Body of pancreas (tissue), 4 donors: ENCODE measurements around the gene EBF4. TPM values are rescaled to one million over a fixed set of nuclear protein-coding genes. Genes with fewer than 3 reads are reported as not detected.
A peak's percentile ranks its signal among the peaks of the same experiment; 100 is the strongest.
"Not testable (repeated sequence)": the region's sequence is repeated elsewhere in the genome, so short reads cannot be mapped to it uniquely, and the experiment has no call there.

ENCODE experiments used
- ATAC-seq: fragments of 150-250 bp; one replicate; pipeline ENCODE4 v1.9.1; 2016
- DNase-seq, 4 donors: peaks; one replicate each; pipeline ENCODE4 v3.0.0-alpha.2; 2019
- H3K27ac ChIP-seq, 4 donors: fragments of 200-600 bp; sonication (generic); 1 replicate in 3 of 4; 2 replicates in 1 of 4; pipeline versions ENCODE4 v1.5.1 to v1.6.1; 2016 to 2019; ENCODE audit warnings: mild to moderate bottlenecking in 1 of 4, mixed read lengths in 1 of 4, moderate library complexity in 1 of 4
- H3K27me3 ChIP-seq, 2 donors: fragments of 200-600 bp; sonication (generic); one replicate each; pipeline ENCODE4 v1.6.0; 2016; ENCODE audit warnings: mild to moderate bottlenecking in 1 of 2
- H3K36me3 ChIP-seq, 2 donors: fragments of 200-600 bp; sonication (generic); replicated peaks in 1 of 2; 2 replicates each; pipeline ENCODE4 v1.5.1; 2016; ENCODE audit warnings: low read depth in 2 of 2; ENCODE audit not compliant: insufficient read depth in 1 of 2
- H3K4me1 ChIP-seq: fragments of 200-600 bp; sonication (generic); one replicate; pipeline ENCODE4 v1.6.0; 2016
- H3K4me3 ChIP-seq, 2 donors: fragments of 200-600 bp; sonication (generic); 1 replicate in 1 of 2; 2 replicates in 1 of 2; pipeline ENCODE4 v1.5.1; 2016 to 2019
- H3K9me3 ChIP-seq, 3 donors: fragments of 200-600 bp; sonication (generic); 1 replicate in 2 of 3; 2 replicates in 1 of 3; pipeline ENCODE4 v1.5.1; 2016
- POLR2A ChIP-seq, 3 donors: fragments of 450-650 bp; IDR thresholded peaks; one replicate each; pipeline ENCODE4 v1.6.1; 2016; ENCODE audit warnings: antibody characterized with exemption in 3 of 3, mild to moderate bottlenecking in 2 of 3
- WGBS, 2 donors: methylation state at CpG; one replicate each; pipeline ENCODE4 v1.1.5; 2017; 5-methylcytosine and 5-hydroxymethylcytosine counted together
- intact Hi-C: fragments of 100-400 bp; cut with DNase I; formaldehyde crosslinking; loops from one replicate; pipeline ENCODE4 v1.15.1; 2023
- total RNA-seq, 2 donors: library from RNA; depleted of rRNA; stranded (reverse); fragments of >200 nt; gene quantifications; one replicate each; pipeline ENCODE4 v1.1.0, GENCODE V29; 2016
- TF ChIP-seq, protein P1 (sequence below), 7 experiments: fragments of 450-650 bp in 4 of 7; fragments of 200-600 bp in 3 of 7; sonication (generic) in 3 of 7; IDR thresholded peaks; one replicate each; pipeline ENCODE4 v1.5.1; 2016 to 2019; ENCODE audit warnings: antibody characterized with exemption in 7 of 7

EBF4 gene
- total RNA-seq, 2 donors from 2014 or later, result 9.6 to 13.0 TPM

DNA sequence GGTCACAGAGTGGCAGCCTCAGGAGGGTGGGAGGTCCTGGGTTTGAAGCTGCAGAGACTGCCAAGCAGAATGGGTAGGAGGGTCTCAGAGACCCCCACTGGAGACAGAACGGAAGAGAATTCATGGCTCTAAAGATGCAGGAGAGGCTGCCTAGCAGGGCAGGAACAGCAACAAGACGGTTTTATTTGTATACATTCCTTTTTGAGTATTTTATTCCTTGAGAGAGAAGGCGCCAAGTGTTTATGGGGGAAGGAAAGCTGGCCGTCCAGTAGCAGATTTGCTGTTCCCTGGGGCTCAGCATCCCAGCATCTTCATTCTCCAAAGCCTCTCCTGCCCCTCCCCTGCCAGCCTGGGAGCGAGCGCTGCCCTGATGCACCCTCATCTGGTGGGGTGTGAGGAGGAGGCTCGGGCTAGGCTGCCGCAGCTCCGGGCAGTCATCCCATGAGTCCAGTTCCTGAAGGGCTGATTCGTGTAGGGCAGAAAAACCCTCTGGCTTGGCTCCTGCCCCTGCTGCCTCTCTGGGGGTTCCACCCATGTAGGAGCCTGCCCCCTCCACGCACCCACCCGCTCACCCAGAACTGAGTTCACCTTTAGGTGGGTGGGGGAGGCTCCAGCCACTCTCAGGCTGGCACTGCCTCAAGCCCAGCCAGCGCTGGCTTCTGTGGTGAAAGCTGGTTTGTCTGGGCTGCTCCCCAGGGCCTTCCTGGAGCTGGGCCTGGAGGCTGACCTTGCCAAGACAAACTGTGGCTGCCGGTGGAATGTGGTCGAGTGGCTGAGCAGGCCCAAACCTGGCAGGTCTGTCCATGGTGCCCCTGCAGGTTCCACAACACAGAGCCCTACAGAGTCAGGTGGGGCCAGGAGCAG is 75.4 kb downstream of the EBF4 start:
- peak overlapping the region; percentile 7 to 80 (median 73) for H3K27ac ChIP-seq
- intact Hi-C loops, result no loop called here
- no peaks in the 10 kb centered on the region for H3K9me3 ChIP-seq
- WGBS, 2 donors, result 24 to 44% methylated on average over 6 to 15 of the region's 15 CpGs
- TF ChIP-seq, protein P1, sequence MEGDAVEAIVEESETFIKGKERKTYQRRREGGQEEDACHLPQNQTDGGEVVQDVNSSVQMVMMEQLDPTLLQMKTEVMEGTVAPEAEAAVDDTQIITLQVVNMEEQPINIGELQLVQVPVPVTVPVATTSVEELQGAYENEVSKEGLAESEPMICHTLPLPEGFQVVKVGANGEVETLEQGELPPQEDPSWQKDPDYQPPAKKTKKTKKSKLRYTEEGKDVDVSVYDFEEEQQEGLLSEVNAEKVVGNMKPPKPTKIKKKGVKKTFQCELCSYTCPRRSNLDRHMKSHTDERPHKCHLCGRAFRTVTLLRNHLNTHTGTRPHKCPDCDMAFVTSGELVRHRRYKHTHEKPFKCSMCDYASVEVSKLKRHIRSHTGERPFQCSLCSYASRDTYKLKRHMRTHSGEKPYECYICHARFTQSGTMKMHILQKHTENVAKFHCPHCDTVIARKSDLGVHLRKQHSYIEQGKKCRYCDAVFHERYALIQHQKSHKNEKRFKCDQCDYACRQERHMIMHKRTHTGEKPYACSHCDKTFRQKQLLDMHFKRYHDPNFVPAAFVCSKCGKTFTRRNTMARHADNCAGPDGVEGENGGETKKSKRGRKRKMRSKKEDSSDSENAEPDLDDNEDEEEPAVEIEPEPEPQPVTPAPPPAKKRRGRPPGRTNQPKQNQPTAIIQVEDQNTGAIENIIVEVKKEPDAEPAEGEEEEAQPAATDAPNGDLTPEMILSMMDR (IDR thresholded peaks at IDR 0.05), result peak in 2 of 7 experiments; percentile 8 to 29
- TF ChIP-seq POLR2A (IDR thresholded peaks at IDR 0.05), result peak in 2 of 3 donors; percentile 31 to 36
- ATAC-seq, result peak; percentile 97
- peak; percentile 89 to 95 (median 93) for DNase-seq
- H3K4me1 ChIP-seq, result peaks cover 21% of the 10 kb centered on the region
- H3K4me3 ChIP-seq, result no peak overlapping the region
- no peaks in the 10 kb centered on the region for H3K36me3 ChIP-seq
- no peaks in the 10 kb centered on the region for H3K27me3 ChIP-seq

DNA sequence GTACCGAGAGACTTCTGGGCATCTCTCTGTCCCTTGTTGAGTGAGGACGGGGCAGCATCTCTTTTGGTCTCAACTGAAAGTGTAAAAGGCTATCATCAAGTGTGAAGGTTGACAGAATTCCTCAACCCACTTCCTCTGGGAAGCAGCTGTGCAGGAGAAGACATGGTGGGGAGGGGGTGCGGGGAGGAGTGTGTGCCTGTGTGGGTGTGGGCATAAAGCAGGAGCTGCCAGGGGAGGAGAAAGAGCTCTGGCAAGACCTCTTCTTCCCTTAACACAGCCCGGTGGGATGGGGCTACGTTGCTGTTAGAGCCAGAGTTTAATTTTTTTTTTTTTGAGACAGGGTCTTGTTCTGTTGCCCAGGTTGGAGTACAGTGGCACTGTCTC is 76.0 kb downstream of the EBF4 start:
- H3K27me3 ChIP-seq, result no peaks in the 10 kb centered on the region
- H3K36me3 ChIP-seq, result no peaks in the 10 kb centered on the region
- ATAC-seq, result no peak

GRCh38 chr20:2770091-2770490 is 77.5 kb downstream of the EBF4 start:
- H3K27me3 ChIP-seq, H3K9me3 ChIP-seq, H3K36me3 ChIP-seq, intact Hi-C loops, DNase-seq, ATAC-seq, H3K4me3 ChIP-seq, H3K27ac ChIP-seq: not testable (repeated sequence)
- WGBS, 2 donors, result 93 to 97% methylated on average over 12 of the region's 12 CpGs
- peaks cover 21% of the 10 kb centered on the region for H3K4me1 ChIP-seq

More for the DNA sequence above, 76.0 kb downstream of the EBF4 start:
- no peak overlapping the region for H3K4me3 ChIP-seq
- no peaks in the 10 kb centered on the region for H3K9me3 ChIP-seq
- H3K27ac ChIP-seq, result peak overlapping the region in 3 of 4 donors; percentile 71 to 80 (median 75)
- H3K4me1 ChIP-seq, result peaks cover 21% of the 10 kb centered on the region
- no peak for DNase-seq
- intact Hi-C loops, result no loop called here
- TF ChIP-seq POLR2A (IDR thresholded peaks at IDR 0.05), result no peak
- TF ChIP-seq, protein P1 (IDR thresholded peaks at IDR 0.05), result no peak
- 44 to 46% methylated on average over 3 to 5 of the region's 5 CpGs for WGBS, 2 donors

- DNase-seq, result no peak
- H3K27me3 ChIP-seq, result no peaks in the 10 kb centered on the region
- no peak for ATAC-seq
- no peak overlapping the region for H3K27ac ChIP-seq
- intact Hi-C loops, result no loop called here
- 58 to 88% methylated on average over 2 to 12 of the region's 12 CpGs for WGBS, 2 donors
- no peaks in the 10 kb centered on the region for H3K9me3 ChIP-seq
- H3K4me1 ChIP-seq, result peaks cover 21% of the 10 kb centered on the region
- no peaks in the 10 kb centered on the region for H3K36me3 ChIP-seq
- no peak overlapping the region for H3K4me3 ChIP-seq
- TF ChIP-seq POLR2A (IDR thresholded peaks at IDR 0.05), result no peak
- TF ChIP-seq, protein P1 (IDR thresholded peaks at IDR 0.05), result no peak
Observed at GRCh38 chr20:2771631-2772080, 79.1 kb downstream of the EBF4 start.

DNA sequence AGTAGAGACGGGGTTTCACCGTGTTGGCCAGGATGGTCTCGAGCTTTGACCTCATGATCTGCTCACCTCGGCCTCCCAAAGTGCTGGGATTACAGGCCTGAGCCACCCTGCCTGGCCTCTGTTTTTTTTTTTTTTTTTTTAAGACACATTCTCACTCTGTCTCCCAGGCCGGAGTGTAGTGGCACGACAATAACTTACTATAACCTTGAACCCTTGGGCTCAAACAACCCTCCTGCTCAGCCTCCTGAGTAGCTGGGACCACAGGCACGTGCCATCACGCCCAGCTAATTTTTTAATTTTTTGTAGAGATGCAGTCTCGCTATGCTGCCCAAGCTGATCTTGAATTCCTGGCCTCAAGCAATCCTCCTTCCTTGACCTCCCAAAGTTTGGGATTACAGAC is 81.2 kb downstream of the EBF4 start:
- 71 to 82% methylated on average over 9 of the region's 9 CpGs for WGBS, 2 donors
- Histone ChIP-seq H3K27ac (no peak overlapping the region), H3K4me3 (no peak overlapping the region), H3K4me1 (peaks cover 5% of the 10 kb centered on the region), H3K36me3 (no peaks in the 10 kb centered on the region), H3K9me3 (no peaks in the 10 kb centered on the region), H3K27me3 (no peaks in the 10 kb centered on the region)
- no peak for ATAC-seq
- DNase-seq, result no peak
- intact Hi-C loops, result no loop called here
- no peak for TF ChIP-seq POLR2A (IDR thresholded peaks at IDR 0.05)
- TF ChIP-seq, protein P1 (IDR thresholded peaks at IDR 0.05), result no peak
